Measurements from ENCODE around the gene KIF26B.

GRCh38 chr1:245512181-245512888, 357.6 kb downstream of the KIF26B start:
- no peak for TF ChIP-seq MAX (IDR thresholded peaks at IDR 0.05; ENCODE audit: low read depth, low read length)
- no peak for TF ChIP-seq CTCF (IDR thresholded peaks at IDR 0.05; ENCODE audit: low read depth, low read length)

Data from NB4 (cell line).